ENCODE data around the gene TMPO.
"Not testable (repeated sequence)": the region's sequence is repeated elsewhere in the genome, so short reads cannot be mapped to it uniquely, and the experiment has no call there.

TMPO gene

DNA sequence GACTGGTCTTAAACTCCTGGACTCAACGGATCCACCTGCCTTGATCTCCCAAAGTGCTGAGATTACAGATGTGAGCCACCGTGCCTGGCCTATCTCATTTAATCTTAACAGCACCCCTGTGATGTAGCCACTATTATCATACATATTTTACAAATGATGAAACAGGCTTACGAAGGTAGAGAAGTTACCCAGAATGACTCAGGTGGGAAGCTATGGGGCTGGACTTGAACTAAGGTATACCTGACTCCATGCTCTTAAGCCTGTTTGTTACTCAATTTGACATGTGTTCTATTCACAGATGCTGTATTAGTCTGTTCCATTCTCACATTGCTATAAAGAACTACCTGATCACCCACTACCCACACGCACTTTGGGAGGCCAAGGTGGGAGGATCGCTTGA is 36.8 kb upstream of the TMPO start:
- H3K27ac ChIP-seq, result no peak overlapping the region
- TF ChIP-seq, protein P1, sequence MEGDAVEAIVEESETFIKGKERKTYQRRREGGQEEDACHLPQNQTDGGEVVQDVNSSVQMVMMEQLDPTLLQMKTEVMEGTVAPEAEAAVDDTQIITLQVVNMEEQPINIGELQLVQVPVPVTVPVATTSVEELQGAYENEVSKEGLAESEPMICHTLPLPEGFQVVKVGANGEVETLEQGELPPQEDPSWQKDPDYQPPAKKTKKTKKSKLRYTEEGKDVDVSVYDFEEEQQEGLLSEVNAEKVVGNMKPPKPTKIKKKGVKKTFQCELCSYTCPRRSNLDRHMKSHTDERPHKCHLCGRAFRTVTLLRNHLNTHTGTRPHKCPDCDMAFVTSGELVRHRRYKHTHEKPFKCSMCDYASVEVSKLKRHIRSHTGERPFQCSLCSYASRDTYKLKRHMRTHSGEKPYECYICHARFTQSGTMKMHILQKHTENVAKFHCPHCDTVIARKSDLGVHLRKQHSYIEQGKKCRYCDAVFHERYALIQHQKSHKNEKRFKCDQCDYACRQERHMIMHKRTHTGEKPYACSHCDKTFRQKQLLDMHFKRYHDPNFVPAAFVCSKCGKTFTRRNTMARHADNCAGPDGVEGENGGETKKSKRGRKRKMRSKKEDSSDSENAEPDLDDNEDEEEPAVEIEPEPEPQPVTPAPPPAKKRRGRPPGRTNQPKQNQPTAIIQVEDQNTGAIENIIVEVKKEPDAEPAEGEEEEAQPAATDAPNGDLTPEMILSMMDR (conservative IDR thresholded peaks at IDR 0.05), result no peak

DNA sequence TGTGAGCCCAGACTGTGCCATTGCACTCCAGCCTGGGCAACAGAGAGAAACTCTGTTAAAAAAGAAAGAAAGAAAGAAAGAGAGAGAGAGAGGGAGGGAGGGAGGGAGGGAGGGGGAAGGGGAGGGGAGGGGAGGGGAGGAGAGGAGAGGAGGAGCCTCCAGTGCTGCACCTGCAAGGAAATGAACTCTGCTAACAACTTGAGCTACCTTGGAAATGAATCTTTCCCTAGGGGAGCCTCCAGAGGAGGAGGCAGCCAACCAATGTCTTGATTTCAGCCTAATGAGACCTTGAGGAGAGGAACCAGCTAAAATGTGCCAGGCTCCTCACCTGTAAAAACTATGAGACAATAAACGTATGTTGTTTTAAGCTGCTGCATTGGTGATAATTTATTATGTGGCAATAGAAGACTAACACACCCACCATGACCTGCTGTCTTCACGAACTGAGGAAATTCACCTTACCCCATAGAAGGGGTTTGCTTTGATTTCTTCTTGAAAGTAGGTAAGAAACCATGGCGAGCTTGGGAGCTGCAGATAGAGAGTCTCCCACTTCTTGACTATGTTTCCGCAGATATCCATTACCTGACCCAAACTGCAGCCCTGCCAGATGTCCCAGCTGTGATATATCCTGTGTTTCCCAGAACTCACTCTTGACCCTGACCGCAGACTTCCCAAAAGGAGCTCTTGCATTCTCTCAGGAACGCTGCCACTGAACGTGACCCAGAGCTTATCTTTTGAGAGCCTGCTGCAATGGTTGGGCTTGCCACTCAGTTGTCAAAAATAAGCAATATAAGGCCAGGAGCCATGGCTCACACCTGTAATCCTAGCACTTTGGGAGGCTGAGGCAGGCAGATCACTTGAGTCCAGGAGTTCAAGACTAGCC is 31.5 kb upstream of the TMPO start:
- TF ChIP-seq, protein P1 (conservative IDR thresholded peaks at IDR 0.05), result no peak
- H3K27ac ChIP-seq, result no peak overlapping the region

DNA sequence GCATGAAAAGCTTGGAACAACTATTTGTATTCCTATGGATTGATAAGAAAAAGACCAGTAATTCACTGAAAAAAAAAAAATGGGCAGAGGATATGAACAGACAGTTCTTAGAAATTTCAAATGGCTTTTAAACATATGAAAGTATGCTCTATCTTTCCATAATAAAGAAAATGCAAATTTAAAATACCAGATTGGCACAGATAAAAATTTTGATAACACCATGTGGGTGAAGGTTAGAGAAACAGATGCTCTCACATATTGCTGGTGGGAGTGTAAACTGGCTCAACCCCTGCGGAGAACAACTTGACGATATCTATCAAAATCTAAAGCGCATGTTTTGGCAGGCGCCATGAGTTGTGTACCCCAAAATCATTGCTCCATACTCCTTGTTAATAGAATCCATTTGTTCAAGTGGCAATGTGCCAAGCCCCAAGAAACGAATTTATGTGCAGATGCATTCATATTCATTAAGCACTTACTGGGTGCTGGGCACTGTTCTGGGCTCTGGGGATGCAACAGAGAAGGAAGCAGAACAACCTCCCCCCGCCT is 29.5 kb upstream of the TMPO start:
- TF ChIP-seq, protein P1 (conservative IDR thresholded peaks at IDR 0.05), result no peak
- no peak overlapping the region for H3K27ac ChIP-seq

DNA sequence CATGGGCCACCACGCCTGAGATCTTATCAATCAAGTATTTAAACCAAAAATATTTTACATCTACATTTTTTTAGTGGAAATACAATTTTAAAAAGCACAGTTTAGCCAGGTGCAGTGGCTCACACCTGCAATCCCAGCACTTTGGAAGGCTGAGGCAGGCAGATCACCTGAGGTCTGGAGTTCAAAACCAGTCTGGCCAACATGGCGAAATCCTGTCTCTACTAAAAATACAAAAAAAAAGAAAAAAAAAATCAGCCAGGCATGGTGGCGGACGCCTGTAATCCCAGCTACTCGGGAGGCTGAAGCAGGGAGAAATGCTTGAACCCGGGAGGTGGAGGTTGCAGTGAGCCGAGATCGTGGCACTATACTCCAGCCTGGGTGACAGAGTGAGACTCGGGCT is 27.0 kb upstream of the TMPO start:
- not testable (repeated sequence) for H3K27ac ChIP-seq

DNA sequence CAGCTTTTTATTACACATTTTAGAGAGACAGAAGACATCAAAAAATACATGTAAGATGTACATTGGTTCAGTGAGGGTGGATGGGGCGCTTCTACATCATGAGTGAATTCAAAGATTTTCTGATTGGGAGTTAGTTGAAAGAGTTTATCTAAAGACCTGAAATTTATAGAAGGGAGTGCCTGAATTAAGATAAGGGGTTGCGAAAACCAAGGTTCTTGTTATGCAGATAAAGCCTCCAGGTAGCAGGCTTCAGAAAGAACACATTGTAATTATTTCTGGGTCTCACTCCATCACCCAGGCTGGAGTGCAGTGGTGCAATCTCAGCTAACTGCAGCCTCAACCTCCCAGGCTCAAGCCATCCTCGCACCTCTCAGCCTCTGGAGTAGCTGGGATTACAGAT is 26.2 kb upstream of the TMPO start:
- TF ChIP-seq, protein P1 (conservative IDR thresholded peaks at IDR 0.05), result no peak
- H3K27ac ChIP-seq, result no peak overlapping the region

DNA sequence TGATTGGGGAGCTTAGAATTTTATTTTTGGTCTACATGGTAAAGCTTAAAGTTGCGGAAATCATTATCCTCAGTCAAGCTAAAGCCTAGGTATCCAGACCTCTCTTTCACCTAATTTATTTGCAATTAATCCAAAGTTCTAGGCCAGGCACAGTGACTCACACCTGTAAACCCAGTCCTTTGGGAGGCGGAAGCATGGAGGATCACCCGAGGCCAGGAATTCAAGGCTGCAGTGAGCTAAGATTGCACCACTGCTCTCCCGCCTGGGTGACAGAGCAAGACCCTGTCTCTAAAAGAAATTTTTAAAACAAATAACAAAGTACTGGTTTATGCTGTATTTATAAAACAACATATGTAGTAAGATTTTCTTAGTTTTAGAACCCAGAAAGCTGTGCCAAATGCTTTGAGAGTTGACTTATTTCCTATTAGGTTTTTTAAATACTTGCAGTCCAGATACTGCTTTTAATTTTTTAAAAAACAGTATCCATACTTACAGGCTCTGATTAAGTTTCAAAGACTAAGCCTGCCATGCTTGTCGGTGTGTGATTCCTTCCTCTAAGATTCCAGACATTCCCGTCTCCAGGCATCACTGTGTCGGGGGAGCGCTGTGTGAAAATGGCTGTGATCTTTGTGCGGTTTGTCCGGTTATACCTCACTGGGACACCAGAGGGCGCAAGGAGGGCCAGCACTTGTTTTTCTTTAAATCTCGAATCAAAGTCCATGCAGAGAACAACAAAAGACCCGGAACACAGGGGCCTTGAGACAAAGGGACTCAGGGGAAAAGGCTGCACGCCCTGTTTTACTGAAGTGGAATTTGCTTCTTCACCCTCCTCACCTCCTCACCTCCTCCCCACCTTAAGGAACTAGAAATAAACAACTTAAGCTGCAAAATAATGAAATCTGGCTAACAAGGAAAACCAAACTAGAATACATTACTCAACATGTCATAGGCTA is 24.6 kb upstream of the TMPO start:
- H3K27ac ChIP-seq, result peak overlapping the region; percentile 75
- TF ChIP-seq, protein P1 (conservative IDR thresholded peaks at IDR 0.05), result peak; percentile 97

DNA sequence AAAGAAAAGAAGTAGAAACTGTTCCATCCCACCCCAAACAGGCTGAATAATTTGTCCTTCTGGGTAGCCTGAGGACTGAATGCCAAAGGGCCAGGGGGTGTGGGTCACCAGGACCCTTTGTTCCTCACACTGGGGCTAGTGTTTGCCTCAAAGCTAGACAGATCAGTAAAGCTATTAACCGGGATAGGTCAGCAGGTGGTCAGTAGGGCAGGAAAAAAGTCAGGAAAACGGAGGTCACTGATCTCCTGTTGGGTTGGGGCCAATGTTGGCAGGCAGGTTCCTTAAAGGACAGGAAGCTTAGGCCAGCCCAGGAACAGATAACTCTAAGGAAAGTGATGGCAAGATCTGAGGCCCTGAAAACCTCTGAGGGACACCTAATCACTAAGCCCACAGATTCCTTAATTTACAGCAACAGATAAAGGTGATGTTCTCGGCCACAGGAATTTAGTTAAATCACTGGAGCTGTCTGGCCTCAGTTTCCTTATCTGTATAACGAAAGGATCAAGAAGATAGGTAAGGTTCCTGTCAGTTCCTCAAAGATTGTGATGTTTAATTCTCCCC is 22.7 kb upstream of the TMPO start:
- H3K27ac ChIP-seq, result no peak overlapping the region
- TF ChIP-seq, protein P1 (conservative IDR thresholded peaks at IDR 0.05), result no peak

DNA sequence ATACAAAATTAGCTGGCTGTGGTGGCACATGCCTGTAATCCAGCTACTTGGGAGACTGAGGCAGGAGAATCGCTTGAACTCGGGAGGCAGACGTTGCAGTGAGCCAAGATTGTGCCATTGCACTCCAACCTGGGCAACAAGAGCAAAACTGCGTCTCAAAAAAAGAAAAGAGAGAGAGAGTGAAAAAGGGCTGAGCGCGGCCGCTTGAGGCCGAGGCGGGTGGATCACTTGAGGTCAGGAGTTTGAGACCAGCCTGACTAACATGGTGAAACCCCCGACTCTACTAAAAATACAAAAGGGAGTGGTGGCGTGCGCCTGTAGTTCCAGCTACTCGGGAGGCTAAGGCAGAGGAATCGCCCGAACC is 14.1 kb upstream of the TMPO start:
- peak overlapping the region; percentile 87 for H3K27ac ChIP-seq

Data from VCaP (cell line).